ENCODE data around the gene RSU1.

DNA sequence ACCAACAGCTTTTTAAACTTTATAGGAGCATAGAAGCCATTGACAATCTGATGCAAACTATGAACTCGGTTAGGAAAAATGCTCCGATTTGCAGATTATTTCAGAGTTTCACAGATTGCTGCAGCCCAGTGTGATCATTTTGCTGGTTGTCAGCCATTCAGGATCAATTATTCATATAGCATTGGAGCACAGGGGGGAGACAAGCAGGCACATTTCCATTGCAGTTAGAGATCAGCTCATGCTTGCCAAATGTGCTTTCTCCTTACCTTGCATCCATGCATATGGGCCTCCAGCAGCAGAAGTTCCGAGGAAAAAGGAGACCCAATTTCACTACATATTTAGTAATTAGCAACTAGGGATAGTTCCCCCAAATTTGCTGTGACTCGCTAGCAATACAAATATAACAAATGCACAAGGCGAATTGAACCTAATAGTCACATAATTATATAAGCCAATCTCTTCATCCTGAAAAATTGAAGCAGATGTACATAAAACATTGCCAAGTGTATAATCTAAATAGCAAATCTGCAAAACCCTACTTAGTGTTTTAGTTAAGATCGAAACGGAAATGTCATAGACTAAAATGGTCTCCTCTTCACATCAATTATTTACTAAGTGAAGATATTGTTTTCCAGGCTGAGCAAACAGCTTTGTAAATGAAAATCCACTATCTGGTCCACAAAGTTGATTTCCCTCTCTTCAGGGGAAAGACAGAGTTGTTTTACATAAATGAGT is 49.5 kb upstream of the RSU1 start:
- TF ChIP-seq, protein P1, sequence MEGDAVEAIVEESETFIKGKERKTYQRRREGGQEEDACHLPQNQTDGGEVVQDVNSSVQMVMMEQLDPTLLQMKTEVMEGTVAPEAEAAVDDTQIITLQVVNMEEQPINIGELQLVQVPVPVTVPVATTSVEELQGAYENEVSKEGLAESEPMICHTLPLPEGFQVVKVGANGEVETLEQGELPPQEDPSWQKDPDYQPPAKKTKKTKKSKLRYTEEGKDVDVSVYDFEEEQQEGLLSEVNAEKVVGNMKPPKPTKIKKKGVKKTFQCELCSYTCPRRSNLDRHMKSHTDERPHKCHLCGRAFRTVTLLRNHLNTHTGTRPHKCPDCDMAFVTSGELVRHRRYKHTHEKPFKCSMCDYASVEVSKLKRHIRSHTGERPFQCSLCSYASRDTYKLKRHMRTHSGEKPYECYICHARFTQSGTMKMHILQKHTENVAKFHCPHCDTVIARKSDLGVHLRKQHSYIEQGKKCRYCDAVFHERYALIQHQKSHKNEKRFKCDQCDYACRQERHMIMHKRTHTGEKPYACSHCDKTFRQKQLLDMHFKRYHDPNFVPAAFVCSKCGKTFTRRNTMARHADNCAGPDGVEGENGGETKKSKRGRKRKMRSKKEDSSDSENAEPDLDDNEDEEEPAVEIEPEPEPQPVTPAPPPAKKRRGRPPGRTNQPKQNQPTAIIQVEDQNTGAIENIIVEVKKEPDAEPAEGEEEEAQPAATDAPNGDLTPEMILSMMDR (conservative IDR thresholded peaks at IDR 0.05), result no peak
- TF ChIP-seq EZH2 (IDR thresholded peaks at IDR 0.05; ENCODE audit: low read depth), result no peak

Measured in PC-9 (cell line).